Heart right ventricle (tissue), 16 donors: ENCODE results near the gene SUSD4. TPM values are rescaled to one million over a fixed set of nuclear protein-coding genes. Genes with fewer than 3 reads are reported as not detected.

Experiments used
- ATAC-seq, 8 donors: fragments of 200-7000 bp; cut with Tn5 transposase; one replicate each; pipeline ENCODE4 v1.9.1; 2020; ENCODE audit warnings: mild to moderate bottlenecking in 8 of 8, moderate library complexity in 8 of 8, moderate number of reproducible peaks in 1 of 8
- DNase-seq, 2 donors: peaks; one replicate each; pipeline ENCODE4 v3.0.0-alpha.2; 2020
- H3K27ac ChIP-seq, 10 donors: fragments of 200-600 bp; sonication (generic) in 2 of 10; one replicate each; pipeline versions ENCODE4 v1.5.0 to v1.8.0; 2020 to 2022; ENCODE audit warnings: mild to moderate bottlenecking in 3 of 10
- H3K27me3 ChIP-seq, 7 donors: fragments of 200-600 bp; one replicate each; pipeline ENCODE4 v1.8.0; 2021 to 2022; ENCODE audit warnings: mild to moderate bottlenecking in 2 of 7
- H3K36me3 ChIP-seq, 9 donors: fragments of 200-600 bp; sonication (generic) in 1 of 9; one replicate each; pipeline versions ENCODE4 v1.5.0 to v1.8.0; 2020 to 2022; ENCODE audit warnings: mild to moderate bottlenecking in 2 of 9
- H3K4me1 ChIP-seq, 9 donors: fragments of 200-600 bp; sonication (generic) in 1 of 9; one replicate each; pipeline versions ENCODE4 v1.5.0 to v1.8.0; 2020 to 2022; ENCODE audit warnings: mild to moderate bottlenecking in 4 of 9
- H3K4me3 ChIP-seq, 10 donors: fragments of 200-600 bp; sonication (generic) in 2 of 10; one replicate each; pipeline versions ENCODE4 v1.5.0 to v1.8.0; 2020 to 2022; ENCODE audit warnings: mild to moderate bottlenecking in 7 of 10, moderate library complexity in 2 of 10
- H3K9me3 ChIP-seq, 11 donors: fragments of 200-600 bp in 10 of 11; sonication (generic) in 2 of 11; one replicate each; pipeline versions ENCODE4 v1.5.0 to v1.8.0; 2013 to 2022; ENCODE audit warnings: mild to moderate bottlenecking in 2 of 11, control low read depth in 1 of 11, moderate library complexity in 1 of 11
- CTCF ChIP-seq, 9 donors: fragments of 200-600 bp; sonication (generic) in 2 of 9; IDR thresholded peaks; one replicate each; pipeline versions ENCODE4 v1.5.0 to v1.8.0; 2021 to 2022; ENCODE audit warnings: antibody characterized with exemption in 9 of 9, mild to moderate bottlenecking in 5 of 9, moderate library complexity in 1 of 9
- WGBS, 2 donors: extraction: QIAGEN DNeasy Blood & Tissue Kit; methylation state at CpG; one replicate each; pipeline ENCODE4 v1.1.7; 2013; ENCODE audit warnings: inconsistent platforms in 1 of 2; 5-methylcytosine and 5-hydroxymethylcytosine counted together
- intact Hi-C, 10 donors: fragments of 100-400 bp; cut with DNase I; formaldehyde crosslinking; loops; one replicate each; pipeline versions ENCODE4 v1.11.1 to v1.14.2; 2022
- polyA plus RNA-seq, 2 donors: library from polyadenylated mRNA; stranded (reverse); fragments of 200-250 nt; gene quantifications; one replicate each; pipeline ENCODE4 v1.2.3, GENCODE V29; 2013
- total RNA-seq, 10 donors: library from RNA; stranded (reverse); fragmentation: NEBNext Ultra II Directional in 3 of 10; extraction: Animal tissue kit (Norgen Biotek cat#: 25700) in 3 of 10; gene quantifications; one replicate each; pipeline versions ENCODE4 v1.2.1 to v1.2.4, GENCODE V29; 2021 to 2023
- donor health status: Arrhythmogenic right ventricular cardiomyopathy.
- donor health status: ischemic (EF 13 %, LVEDD 7.1; RV severe dilation, severe dysfunction).
- donor health status: healthy with polysubstance abuse.
- donor health status: DM: no; HTN: yes; CAD: no.
- donor health status: DM: no; HTN: no; CAD: no.
- donor health status: ischemic (EF 25% LVEDD 6.9; RV normal size, moderate dysfunction).
- donor health status: ischemic (EF 25% LVEDD 5.7; RV mildly dilated, moderate dysfunction).
- donor health status: healthy.
- donor health status: DM: yes; HTN: yes; CAD: no.
- donor health status: Ischemic cardiomyopathy.
- donor health status: ischemic (EF 35%, LVEDD 5.7; RV mildly dilated, moderate dysfunction).
- donor health status: nonischemic (EF 11% LVEDD 7.7; RV severe dilation, severe dysfunction).
- donor health status: DM: yes; HTN: yes; CAD: no.
- donor health status: PGD.
- donor health status: ischemic (EF 29% LVEDD 5.4; RV normal size, mild dysfunction).
- donor health status: nonischemic (EF 23%, LVEDD 6.1; RV moderate dilation, normal function).

The SUSD4 gene
- total and polyA plus RNA-seq, 12 donors = 0.99 to 36.5 (median 6.2) TPM

- H3K4me1 ChIP-seq = no peaks in the 10 kb centered on the region
- TF ChIP-seq CTCF (IDR thresholded peaks at IDR 0.05) = no peak
- DNase-seq (no peak), ATAC-seq (peak in 2 of 8 donors; percentile 38 to 46)
- H3K27me3 ChIP-seq = no peaks in the 10 kb centered on the region
- no peaks in the 10 kb centered on the region for H3K36me3 ChIP-seq
- no peak overlapping the region for H3K4me3 ChIP-seq
- 90 to 92% methylated on average over 8 of the region's 8 CpGs for WGBS, 2 donors
- H3K27ac ChIP-seq = no peak overlapping the region
- intact Hi-C loops = no loop called here
- peaks cover 0 to 18% (median 5%) of the 10 kb centered on the region in 11 donors for H3K9me3 ChIP-seq
Measured at GRCh38 chr1:223221686-223222085, 142.3 kb downstream of the SUSD4 start.

DNA sequence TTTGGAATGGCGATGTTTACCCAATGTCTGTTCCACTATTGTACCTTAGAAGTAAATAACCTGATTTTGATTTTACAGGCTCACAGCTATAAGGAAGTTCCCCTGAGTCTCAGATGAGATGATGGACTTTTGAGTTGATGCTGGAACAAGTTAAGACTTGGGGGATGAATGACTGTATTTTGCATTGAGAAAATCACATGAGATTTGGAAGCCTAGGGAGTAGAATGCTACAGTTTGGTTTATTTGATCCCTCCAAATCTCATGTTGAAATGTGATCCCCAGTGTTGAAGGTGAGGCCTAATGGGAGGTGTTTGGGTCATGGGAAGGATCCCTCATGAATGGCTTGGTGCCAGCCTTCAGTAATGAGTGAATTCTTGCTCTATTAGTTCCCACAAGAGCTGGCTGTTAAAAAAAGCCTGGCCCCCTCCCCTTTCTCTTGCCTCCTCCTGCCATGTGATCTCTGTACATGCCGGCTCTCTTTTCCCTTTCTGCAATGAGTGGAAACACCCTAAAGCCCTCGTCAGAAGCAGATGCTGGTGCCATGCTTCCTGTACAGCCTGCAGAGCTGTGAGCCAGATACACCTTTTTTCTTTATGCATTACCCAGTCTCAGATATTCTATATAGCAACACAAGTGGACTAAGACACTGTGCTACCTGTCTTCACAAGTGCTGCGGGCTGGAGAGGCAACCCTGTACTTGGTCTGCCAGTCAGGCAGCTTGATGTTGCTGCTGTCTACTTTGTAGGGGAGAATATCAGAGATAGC, 143.9 kb downstream of the SUSD4 start:
- Histone ChIP-seq H3K27me3 (no peaks in the 10 kb centered on the region), H3K36me3 (no peaks in the 10 kb centered on the region), H3K4me1 (no peaks in the 10 kb centered on the region), H3K4me3 (no peak overlapping the region), H3K9me3 (peaks cover 0 to 18% (median 5%) of the 10 kb centered on the region in 11 donors), H3K27ac (peak overlapping the region in 1 of 10 donors; percentile 22)
- WGBS, 2 donors = 72 to 74% methylated on average over 4 of the region's 4 CpGs
- no peak for DNase-seq
- peak in 2 of 8 donors; percentile 52 to 54 for ATAC-seq
- no peak for TF ChIP-seq CTCF (IDR thresholded peaks at IDR 0.05)
- intact Hi-C loops = no loop called here

DNA sequence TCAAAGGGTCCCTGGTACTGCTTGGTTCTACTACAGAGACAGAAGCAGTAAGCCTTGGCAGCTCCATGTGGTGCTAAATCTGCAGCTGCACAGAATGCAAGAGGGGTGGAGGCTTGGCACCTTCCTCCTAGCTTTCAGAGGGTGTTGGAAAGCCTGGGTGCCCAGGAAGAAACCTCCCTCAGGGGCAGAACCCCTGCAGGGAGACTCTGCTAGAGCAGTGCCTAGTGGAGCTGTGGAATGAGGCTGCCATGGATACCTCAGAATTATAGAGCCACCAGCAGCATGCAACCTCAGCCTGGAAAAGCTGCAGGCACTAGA, 144.7 kb downstream of the SUSD4 start:
- ATAC-seq (no peak), DNase-seq (no peak)
- H3K36me3 ChIP-seq = no peaks in the 10 kb centered on the region
- no peaks in the 10 kb centered on the region for H3K4me1 ChIP-seq
- no peak for TF ChIP-seq CTCF (IDR thresholded peaks at IDR 0.05)
- no peak overlapping the region for H3K4me3 ChIP-seq
- no peaks in the 10 kb centered on the region for H3K27me3 ChIP-seq
- no peak overlapping the region for H3K27ac ChIP-seq
- intact Hi-C loops = no loop called here
- peaks cover 0 to 18% (median 5%) of the 10 kb centered on the region in 11 donors for H3K9me3 ChIP-seq

GRCh38 chr1:223217781-223218180, 146.2 kb downstream of the SUSD4 start:
- H3K9me3 ChIP-seq = peaks cover 0 to 18% (median 5%) of the 10 kb centered on the region in 11 donors
- no peak for TF ChIP-seq CTCF (IDR thresholded peaks at IDR 0.05)
- H3K27ac ChIP-seq = no peak overlapping the region
- no peaks in the 10 kb centered on the region for H3K36me3 ChIP-seq
- H3K27me3 ChIP-seq = no peaks in the 10 kb centered on the region
- no peak for DNase-seq
- no peaks in the 10 kb centered on the region for H3K4me1 ChIP-seq
- ATAC-seq = no peak
- intact Hi-C loops = no loop called here
- 88 to 90% methylated on average over 4 of the region's 4 CpGs for WGBS, 2 donors
- H3K4me3 ChIP-seq = no peak overlapping the region
